ENCODE results near the gene SDR42E1. TPM values are rescaled to one million over a fixed set of nuclear protein-coding genes. Genes with fewer than 3 reads are reported as not detected.

Gene SDR42E1
- polyA plus RNA-seq, 2 donors = 2.3 to 3.6 TPM

- no peak overlapping the region for H3K27ac ChIP-seq (ENCODE audit: low read depth in 2 of 2, low read length in 1 of 2)
- no peak overlapping the region for H3K4me3 ChIP-seq (ENCODE audit: low read depth in 1 of 2, low read length in 2 of 2)
- H3K27me3 ChIP-seq (ENCODE audit: control insufficient read depth in 1 of 2, insufficient read depth in 2 of 2, low read length in 2 of 2) = no peaks in the 10 kb centered on the region
- no peaks in the 10 kb centered on the region for H3K9me3 ChIP-seq (ENCODE audit: control insufficient read depth in 2 of 2, insufficient read depth in 1 of 2, low read depth in 1 of 2, low read length in 1 of 2)
- 82 to 84% methylated on average over 4 of the region's 4 CpGs for WGBS, 2 donors
- no peaks in the 10 kb centered on the region for H3K36me3 ChIP-seq (ENCODE audit: control insufficient read depth in 2 of 2, insufficient read depth in 2 of 2, low read length in 1 of 2)
- peaks cover 0 to 4% of the 10 kb centered on the region in 2 donors for H3K4me1 ChIP-seq (ENCODE audit: control insufficient read depth in 2 of 2, insufficient read depth in 2 of 2, low read length in 1 of 2)
Observed at GRCh38 chr16:82041542-82041941, 30.3 kb upstream of the SDR42E1 start.

- Histone ChIP-seq H3K27me3 (ENCODE audit: control insufficient read depth in 1 of 2, insufficient read depth in 2 of 2, low read length in 2 of 2) (no peaks in the 10 kb centered on the region), H3K27ac (ENCODE audit: low read depth in 2 of 2, low read length in 1 of 2) (no peak overlapping the region), H3K36me3 (ENCODE audit: control insufficient read depth in 2 of 2, insufficient read depth in 2 of 2, low read length in 1 of 2) (no peaks in the 10 kb centered on the region), H3K4me1 (ENCODE audit: control insufficient read depth in 2 of 2, insufficient read depth in 2 of 2, low read length in 1 of 2) (no peaks in the 10 kb centered on the region), H3K9me3 (ENCODE audit: control insufficient read depth in 2 of 2, insufficient read depth in 1 of 2, low read depth in 1 of 2, low read length in 1 of 2) (no peaks in the 10 kb centered on the region), H3K4me3 (ENCODE audit: low read depth in 1 of 2, low read length in 2 of 2) (no peak overlapping the region)
- WGBS, 2 donors = 70 to 74% methylated on average over 3 of the region's 3 CpGs
Observed at GRCh38 chr16:82040296-82040695, 29.0 kb upstream of the SDR42E1 start.

GRCh38 chr16:82037666-82038065 lies 26.4 kb upstream of the SDR42E1 start:
- H3K27me3 ChIP-seq (ENCODE audit: control insufficient read depth in 1 of 2, insufficient read depth in 2 of 2, low read length in 2 of 2) = peaks cover 0 to 3% of the 10 kb centered on the region in 2 donors
- 49 to 54% methylated on average over 2 of the region's 2 CpGs for WGBS, 2 donors
- no peak overlapping the region for H3K27ac ChIP-seq (ENCODE audit: low read depth in 2 of 2, low read length in 1 of 2)
- H3K9me3 ChIP-seq (ENCODE audit: control insufficient read depth in 2 of 2, insufficient read depth in 1 of 2, low read depth in 1 of 2, low read length in 1 of 2) = no peaks in the 10 kb centered on the region
- H3K4me1 ChIP-seq (ENCODE audit: control insufficient read depth in 2 of 2, insufficient read depth in 2 of 2, low read length in 1 of 2) = peaks cover 3 to 6% of the 10 kb centered on the region in 2 donors
- no peak overlapping the region for H3K4me3 ChIP-seq (ENCODE audit: low read depth in 1 of 2, low read length in 2 of 2)
- H3K36me3 ChIP-seq (ENCODE audit: control insufficient read depth in 2 of 2, insufficient read depth in 2 of 2, low read length in 1 of 2) = no peaks in the 10 kb centered on the region

- 69 to 73% methylated on average over 4 of the region's 4 CpGs for WGBS, 2 donors
- no peak overlapping the region for H3K4me3 ChIP-seq (ENCODE audit: low read depth in 1 of 2, low read length in 2 of 2)
- H3K27ac ChIP-seq (ENCODE audit: low read depth in 2 of 2, low read length in 1 of 2) = no peak overlapping the region
- no peaks in the 10 kb centered on the region for H3K9me3 ChIP-seq (ENCODE audit: control insufficient read depth in 2 of 2, insufficient read depth in 1 of 2, low read depth in 1 of 2, low read length in 1 of 2)
- H3K36me3 ChIP-seq (ENCODE audit: control insufficient read depth in 2 of 2, insufficient read depth in 2 of 2, low read length in 1 of 2) = no peaks in the 10 kb centered on the region
- H3K27me3 ChIP-seq (ENCODE audit: control insufficient read depth in 1 of 2, insufficient read depth in 2 of 2, low read length in 2 of 2) = peaks cover 0 to 3% of the 10 kb centered on the region in 2 donors
- peaks cover 3 to 6% of the 10 kb centered on the region in 2 donors for H3K4me1 ChIP-seq (ENCODE audit: control insufficient read depth in 2 of 2, insufficient read depth in 2 of 2, low read length in 1 of 2)
Observed at GRCh38 chr16:82037251-82037650, 26.0 kb upstream of the SDR42E1 start.

GRCh38 chr16:82034981-82035612 lies 23.8 kb upstream of the SDR42E1 start, which contains the start of gene HSD17B2:
TSS of gene HSD17B2 (plus strand) at chr16:82035253. CDS start at chr16:82035425, 172 bp downstream.
- H3K27me3 ChIP-seq (ENCODE audit: control insufficient read depth in 1 of 2, insufficient read depth in 2 of 2, low read length in 2 of 2) = peaks cover 0 to 3% of the 10 kb centered on the region in 2 donors
- H3K4me1 ChIP-seq (ENCODE audit: control insufficient read depth in 2 of 2, insufficient read depth in 2 of 2, low read length in 1 of 2) = peaks cover 3 to 6% of the 10 kb centered on the region in 2 donors
- no peak within 1 kb of the TSS for H3K4me3 ChIP-seq (ENCODE audit: low read depth in 1 of 2, low read length in 2 of 2)
- WGBS, 2 donors = 56 to 63% methylated on average over 6 of the region's 6 CpGs
- H3K27ac ChIP-seq (ENCODE audit: low read depth in 2 of 2, low read length in 1 of 2) = peak within 1 kb of the TSS; percentile 22 to 40
- H3K36me3 ChIP-seq (ENCODE audit: control insufficient read depth in 2 of 2, insufficient read depth in 2 of 2, low read length in 1 of 2) = no peaks in the 10 kb centered on the region
- H3K9me3 ChIP-seq (ENCODE audit: control insufficient read depth in 2 of 2, insufficient read depth in 1 of 2, low read depth in 1 of 2, low read length in 1 of 2) = no peaks in the 10 kb centered on the region

GRCh38 chr16:82033683-82034300 lies 22.5 kb upstream of the SDR42E1 start:
- no peak overlapping the region for H3K27ac ChIP-seq (ENCODE audit: low read depth in 2 of 2, low read length in 1 of 2)
- 61 to 69% methylated on average over 8 of the region's 8 CpGs for WGBS, 2 donors
- H3K27me3 ChIP-seq (ENCODE audit: control insufficient read depth in 1 of 2, insufficient read depth in 2 of 2, low read length in 2 of 2) = peaks cover 0 to 3% of the 10 kb centered on the region in 2 donors
- no peaks in the 10 kb centered on the region for H3K36me3 ChIP-seq (ENCODE audit: control insufficient read depth in 2 of 2, insufficient read depth in 2 of 2, low read length in 1 of 2)
- H3K9me3 ChIP-seq (ENCODE audit: control insufficient read depth in 2 of 2, insufficient read depth in 1 of 2, low read depth in 1 of 2, low read length in 1 of 2) = no peaks in the 10 kb centered on the region
- peaks cover 3 to 6% of the 10 kb centered on the region in 2 donors for H3K4me1 ChIP-seq (ENCODE audit: control insufficient read depth in 2 of 2, insufficient read depth in 2 of 2, low read length in 1 of 2)
- no peak overlapping the region for H3K4me3 ChIP-seq (ENCODE audit: low read depth in 1 of 2, low read length in 2 of 2)

- Histone ChIP-seq H3K4me1 (ENCODE audit: control insufficient read depth in 2 of 2, insufficient read depth in 2 of 2, low read length in 1 of 2) (peaks cover 3 to 6% of the 10 kb centered on the region in 2 donors), H3K36me3 (ENCODE audit: control insufficient read depth in 2 of 2, insufficient read depth in 2 of 2, low read length in 1 of 2) (no peaks in the 10 kb centered on the region), H3K4me3 (ENCODE audit: low read depth in 1 of 2, low read length in 2 of 2) (no peak overlapping the region), H3K27me3 (ENCODE audit: control insufficient read depth in 1 of 2, insufficient read depth in 2 of 2, low read length in 2 of 2) (peaks cover 0 to 3% of the 10 kb centered on the region in 2 donors), H3K9me3 (ENCODE audit: control insufficient read depth in 2 of 2, insufficient read depth in 1 of 2, low read depth in 1 of 2, low read length in 1 of 2) (no peaks in the 10 kb centered on the region), H3K27ac (ENCODE audit: low read depth in 2 of 2, low read length in 1 of 2) (no peak overlapping the region)
- WGBS, 2 donors = 51 to 67% methylated on average over 6 of the region's 6 CpGs
Observed at GRCh38 chr16:82033006-82033405, 21.7 kb upstream of the SDR42E1 start.

GRCh38 chr16:82031116-82032084 lies 20.1 kb upstream of the SDR42E1 start:
- Histone ChIP-seq H3K4me3 (ENCODE audit: low read depth in 1 of 2, low read length in 2 of 2) (no peak overlapping the region), H3K27ac (ENCODE audit: low read depth in 2 of 2, low read length in 1 of 2) (no peak overlapping the region), H3K27me3 (ENCODE audit: control insufficient read depth in 1 of 2, insufficient read depth in 2 of 2, low read length in 2 of 2) (peaks cover 0 to 3% of the 10 kb centered on the region in 2 donors), H3K9me3 (ENCODE audit: control insufficient read depth in 2 of 2, insufficient read depth in 1 of 2, low read depth in 1 of 2, low read length in 1 of 2) (no peaks in the 10 kb centered on the region), H3K4me1 (ENCODE audit: control insufficient read depth in 2 of 2, insufficient read depth in 2 of 2, low read length in 1 of 2) (peaks cover 3 to 6% of the 10 kb centered on the region in 2 donors), H3K36me3 (ENCODE audit: control insufficient read depth in 2 of 2, insufficient read depth in 2 of 2, low read length in 1 of 2) (no peaks in the 10 kb centered on the region)
- whole genome bisulfite sequencing, 2 donors = 61 to 66% methylated on average over 13 of the region's 13 CpGs

- H3K36me3 ChIP-seq (ENCODE audit: control insufficient read depth in 2 of 2, insufficient read depth in 2 of 2, low read length in 1 of 2) = no peaks in the 10 kb centered on the region
- WGBS, 2 donors = 45 to 51% methylated on average over 7 of the region's 7 CpGs
- H3K27ac ChIP-seq (ENCODE audit: low read depth in 2 of 2, low read length in 1 of 2) = no peak overlapping the region
Observed at GRCh38 chr16:82027629-82028064, 16.4 kb upstream of the SDR42E1 start.

More at GRCh38 chr16:82027629-82028064, 16.4 kb upstream of the SDR42E1 start:
- Histone ChIP-seq H3K27me3 (ENCODE audit: control insufficient read depth in 1 of 2, insufficient read depth in 2 of 2, low read length in 2 of 2) (no peaks in the 10 kb centered on the region), H3K9me3 (ENCODE audit: control insufficient read depth in 2 of 2, insufficient read depth in 1 of 2, low read depth in 1 of 2, low read length in 1 of 2) (no peaks in the 10 kb centered on the region), H3K4me3 (ENCODE audit: low read depth in 1 of 2, low read length in 2 of 2) (no peak overlapping the region), H3K4me1 (ENCODE audit: control insufficient read depth in 2 of 2, insufficient read depth in 2 of 2, low read length in 1 of 2) (no peaks in the 10 kb centered on the region)

Data from esophagus (tissue), 2 donors.